NOMO-1 treated with DMSO at 0.1 percent for 48 hours (cell line): ENCODE data around the gene CTNNA1.

Source experiments
- DNase-seq: peaks from one replicate; lab custom pipeline; 2025; ENCODE audit not compliant: unreplicated experiment; lab: John Stamatoyannopoulos, UW

CTNNA1 gene

DNA sequence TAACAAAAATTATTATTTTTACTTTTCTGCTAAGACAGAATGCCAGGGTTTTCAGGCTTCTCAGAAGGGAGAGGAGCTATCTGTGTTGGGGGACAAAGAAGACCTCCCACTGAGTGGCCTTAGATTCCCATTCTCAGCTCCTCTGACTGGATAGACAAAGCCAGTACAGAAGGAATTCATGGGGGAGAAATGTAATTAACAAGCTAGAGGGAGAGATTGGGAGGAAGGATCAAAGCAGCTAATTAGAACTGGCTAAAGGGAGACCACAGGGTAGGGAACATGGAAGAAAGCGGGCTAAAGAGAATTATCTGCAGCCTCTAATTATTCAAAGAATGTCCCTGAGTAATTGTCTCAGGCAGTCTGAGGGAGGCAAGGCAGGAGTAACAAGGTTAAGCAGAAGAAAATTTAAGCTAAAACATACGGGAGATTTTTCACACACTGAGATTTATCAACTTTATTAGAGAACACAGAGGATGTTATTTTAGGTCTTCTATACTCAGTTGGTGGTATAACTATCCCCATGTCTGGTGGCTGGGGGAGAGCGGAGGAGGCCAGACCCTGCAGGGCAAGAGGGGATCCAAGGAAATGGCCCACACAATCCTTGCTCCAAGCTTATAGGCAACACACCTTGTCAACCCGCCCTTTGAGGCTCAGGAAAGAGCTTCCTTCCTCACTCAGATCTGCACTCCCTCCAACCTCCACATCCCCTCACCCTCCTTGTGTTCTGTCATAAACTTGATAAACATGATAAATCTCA is 209.6 kb downstream of the CTNNA1 start:
- no peak for DNase-seq

DNA sequence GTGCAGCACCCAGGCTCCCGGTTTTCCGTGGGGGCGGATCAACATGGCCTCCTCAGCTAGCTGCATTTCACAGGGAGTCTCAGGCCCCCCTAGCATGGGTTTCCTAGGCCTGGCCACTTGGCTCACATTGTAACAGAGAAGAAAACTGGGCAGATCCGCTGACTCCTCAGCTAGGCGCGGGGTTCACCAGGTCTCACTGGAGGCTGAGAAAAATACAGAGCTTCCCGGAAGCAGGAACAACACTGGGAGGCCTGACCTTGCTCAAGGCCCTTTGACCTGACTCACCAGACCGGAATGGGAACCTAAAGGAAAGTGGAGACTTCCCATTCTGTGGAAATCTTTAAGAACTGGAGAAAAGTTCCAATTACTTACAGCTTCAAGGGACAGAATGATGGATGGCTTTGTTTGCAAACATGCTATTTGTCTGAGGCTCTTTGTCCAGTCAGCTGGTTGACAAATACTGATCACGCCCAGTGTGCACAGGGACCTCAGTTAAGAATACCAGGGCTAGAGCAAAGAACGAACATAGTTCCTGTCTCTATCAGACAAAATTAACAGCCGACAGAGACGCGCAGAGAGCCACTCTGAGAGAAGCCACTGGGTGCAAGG is 210.6 kb downstream of the CTNNA1 start:
- DNase-seq = no peak

DNA sequence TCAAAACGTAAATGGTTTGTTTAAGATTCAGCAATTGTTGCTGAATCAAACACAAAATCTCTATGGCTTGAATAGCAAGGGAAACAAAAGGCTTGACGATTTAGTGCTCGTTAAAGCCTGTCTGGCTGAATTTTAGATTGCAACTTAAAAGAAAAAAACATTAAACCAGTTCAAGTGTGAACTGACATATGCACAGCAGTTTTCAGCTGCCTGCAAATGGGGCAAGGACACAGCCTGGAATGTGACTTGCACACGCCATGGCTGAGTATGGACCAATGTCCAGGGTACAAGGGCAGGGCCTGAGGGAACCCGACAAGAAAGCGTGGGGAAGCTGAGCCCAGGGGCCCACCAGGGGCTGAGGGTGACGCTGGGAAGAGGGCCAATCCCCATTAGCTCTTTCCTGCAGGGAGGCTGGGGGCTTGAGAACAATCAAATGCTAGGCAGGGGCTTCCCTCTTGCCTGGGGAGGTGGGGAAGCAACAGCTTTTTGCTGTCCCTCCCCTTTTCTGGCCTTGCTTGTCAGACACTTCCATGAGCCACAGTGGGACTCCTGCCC is 211.5 kb downstream of the CTNNA1 start:
- DNase-seq = no peak

DNA sequence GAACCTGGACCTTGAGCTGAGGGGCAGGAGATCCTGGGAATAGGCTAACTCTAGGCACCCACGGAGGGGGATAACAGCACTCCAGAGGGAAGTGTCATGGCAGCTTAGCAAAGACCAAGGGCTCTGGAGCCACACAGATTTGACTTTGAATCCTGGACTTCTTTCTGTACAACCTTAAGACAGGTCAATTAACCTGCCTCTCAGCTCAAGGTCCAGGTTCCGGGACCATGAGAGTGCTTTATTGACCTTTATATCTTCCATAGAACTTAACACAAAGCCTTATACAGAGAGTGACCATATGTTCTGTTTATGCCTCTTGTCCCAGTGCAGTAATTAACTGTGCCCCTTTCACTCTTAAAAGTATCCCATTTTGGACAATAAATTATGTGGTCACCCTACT is 212.4 kb downstream of the CTNNA1 start:
- DNase-seq = no peak

DNA sequence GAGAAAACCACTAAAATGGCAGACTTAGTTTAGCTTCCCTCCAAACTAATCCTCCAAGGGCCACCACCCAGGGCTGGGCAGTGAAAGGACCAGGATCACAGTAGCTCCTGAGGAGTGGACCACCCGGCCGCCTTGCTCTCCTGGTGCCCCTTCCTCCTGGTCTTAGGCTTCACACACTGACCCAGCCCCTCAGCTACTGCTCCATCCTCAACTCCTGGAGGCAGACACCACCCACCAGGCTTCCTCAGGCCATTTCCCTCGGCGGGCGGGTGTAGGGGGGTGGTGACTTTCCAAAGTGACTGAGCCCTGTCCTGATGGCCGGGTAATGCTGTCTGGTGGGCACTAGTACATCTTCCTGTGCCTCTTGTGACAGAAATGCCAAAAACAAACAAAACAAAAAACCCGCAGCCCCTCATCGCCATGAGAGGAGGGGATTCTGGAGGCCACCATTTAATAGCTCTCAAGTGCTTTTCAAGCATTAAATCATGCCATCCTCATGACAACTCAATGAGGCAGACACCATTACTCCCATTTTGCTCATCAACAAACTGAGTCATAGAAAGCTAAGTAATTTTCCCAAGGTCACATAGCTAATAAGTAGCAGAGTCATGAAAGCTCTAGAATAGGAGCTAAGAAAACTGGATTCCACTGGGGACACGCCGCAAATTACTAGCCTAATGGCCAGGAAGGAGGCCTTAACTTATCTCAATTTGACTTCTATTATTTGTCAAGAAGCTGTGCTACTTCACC is 213.2 kb downstream of the CTNNA1 start:
- no peak for DNase-seq

DNA sequence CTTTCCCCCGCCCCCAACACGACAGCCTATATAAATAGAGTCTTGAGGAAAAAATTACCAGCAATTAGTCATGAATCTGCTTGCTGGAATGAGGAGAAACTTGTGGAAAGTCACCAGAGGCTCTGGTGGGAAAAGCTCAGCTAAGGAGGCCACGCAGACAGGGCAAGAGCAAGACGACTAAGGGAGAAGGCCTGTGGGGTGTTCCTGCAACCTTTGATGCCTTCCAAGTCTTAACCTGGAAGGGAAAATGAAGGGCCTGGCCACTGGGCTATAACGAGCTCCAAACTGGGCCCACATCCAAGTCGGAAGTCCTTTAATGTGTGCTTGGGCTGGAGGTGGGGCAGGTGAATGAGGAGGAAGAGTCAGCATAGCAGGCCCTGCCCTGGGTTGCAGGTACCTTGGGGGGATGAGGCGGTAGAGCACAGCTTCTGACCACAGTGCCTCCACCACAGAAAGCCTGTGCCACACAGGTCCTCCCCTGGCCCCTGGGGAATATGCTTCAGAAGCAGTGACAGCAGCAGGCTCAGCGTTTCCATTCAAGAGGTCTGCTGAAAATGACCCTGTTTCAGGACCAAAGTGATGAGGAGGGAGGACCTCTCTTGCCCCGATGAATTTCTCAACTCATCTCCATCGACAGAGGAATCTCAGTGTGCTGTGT is 214.7 kb downstream of the CTNNA1 start:
- no peak for DNase-seq

DNA sequence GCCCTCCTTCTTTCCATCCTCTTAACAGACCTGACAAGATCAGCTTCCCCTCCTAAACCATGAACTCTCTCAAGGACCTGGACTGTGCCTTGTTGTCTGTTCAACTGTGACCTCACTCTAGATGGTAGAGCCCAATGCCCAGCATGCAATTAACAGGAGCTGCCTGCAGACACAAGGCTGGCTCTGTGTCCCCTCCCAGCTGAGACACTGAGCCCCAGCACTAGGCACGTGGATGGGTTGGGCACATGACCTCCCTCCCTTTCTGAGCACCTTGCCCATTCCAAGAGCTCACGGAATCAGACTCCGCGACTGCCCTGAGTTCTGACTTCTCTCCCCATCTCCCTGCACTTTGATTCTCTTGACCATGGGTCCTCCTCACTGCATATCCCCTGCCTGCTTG is 215.4 kb downstream of the CTNNA1 start:
- no peak for DNase-seq

DNA sequence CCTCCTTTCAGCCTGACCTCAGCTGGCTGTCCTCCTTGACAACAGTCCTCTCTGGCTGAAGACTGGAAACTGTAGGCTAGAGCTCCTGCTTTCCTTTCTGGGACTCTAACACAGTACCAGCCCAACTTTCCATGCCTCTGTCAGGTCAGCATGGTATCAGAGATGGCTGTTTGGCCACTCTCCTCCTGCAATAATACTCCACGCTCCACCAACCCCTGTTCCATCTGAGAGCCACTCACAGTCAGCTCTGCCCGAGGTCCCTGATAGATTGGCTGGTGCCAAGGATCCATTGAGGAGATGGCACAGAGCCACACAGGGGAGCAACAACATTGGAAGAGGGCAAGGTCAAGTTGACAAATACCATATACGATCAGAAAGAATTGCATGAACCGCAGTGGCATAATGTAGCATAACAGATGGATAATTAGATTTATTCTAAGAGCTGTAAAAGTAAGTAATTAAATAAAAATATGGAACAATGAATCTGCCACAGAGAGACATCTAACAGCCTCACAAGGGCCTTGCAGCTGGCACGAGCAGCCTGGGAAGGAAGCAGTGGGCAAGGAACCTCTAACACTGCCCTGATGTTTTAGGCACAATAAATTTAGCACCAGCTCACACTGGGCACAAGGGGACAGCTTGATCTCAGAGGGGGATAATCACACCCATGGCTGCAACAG is 216.2 kb downstream of the CTNNA1 start:
- DNase-seq = no peak

DNA sequence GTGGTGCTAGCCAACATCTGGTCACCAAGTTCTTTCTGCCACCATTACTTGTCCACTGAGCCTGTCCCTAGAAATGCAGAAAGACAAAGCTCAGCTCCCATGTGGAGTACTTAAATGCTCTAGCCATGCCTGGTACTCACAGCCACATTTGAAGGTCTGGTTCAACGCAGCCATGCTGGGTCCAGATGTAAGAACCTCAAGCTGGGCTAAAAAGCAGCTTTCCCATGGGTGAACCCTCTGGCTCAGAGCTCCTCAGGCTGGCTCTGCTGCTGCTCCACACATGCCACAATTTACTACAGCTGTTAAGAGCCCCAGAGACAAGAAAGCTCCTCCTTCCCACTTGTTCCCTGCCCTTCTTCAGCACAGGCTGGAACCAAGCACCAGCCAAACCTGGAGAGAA is 219.0 kb downstream of the CTNNA1 start:
- DNase-seq = no peak

DNA sequence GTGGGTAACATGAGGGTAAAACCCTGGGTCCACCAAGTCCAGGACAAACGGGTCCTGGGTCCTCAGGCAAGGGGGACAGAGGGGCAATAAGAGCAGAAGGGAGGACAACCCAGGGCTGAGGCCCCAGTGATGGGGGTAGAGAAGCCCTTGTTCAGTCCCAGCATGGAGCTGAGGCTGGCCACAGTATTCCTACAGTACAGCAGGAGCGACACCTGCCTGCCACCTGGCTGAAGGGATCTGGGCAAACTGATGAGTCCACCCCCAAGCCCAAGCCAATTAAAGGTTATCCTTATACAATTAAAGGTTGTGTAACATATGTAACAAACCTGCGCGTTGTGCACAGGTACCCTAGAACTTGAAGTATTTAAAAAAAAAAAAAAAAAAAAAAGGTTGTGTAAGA is 219.6 kb downstream of the CTNNA1 start:
- no peak for DNase-seq

DNA sequence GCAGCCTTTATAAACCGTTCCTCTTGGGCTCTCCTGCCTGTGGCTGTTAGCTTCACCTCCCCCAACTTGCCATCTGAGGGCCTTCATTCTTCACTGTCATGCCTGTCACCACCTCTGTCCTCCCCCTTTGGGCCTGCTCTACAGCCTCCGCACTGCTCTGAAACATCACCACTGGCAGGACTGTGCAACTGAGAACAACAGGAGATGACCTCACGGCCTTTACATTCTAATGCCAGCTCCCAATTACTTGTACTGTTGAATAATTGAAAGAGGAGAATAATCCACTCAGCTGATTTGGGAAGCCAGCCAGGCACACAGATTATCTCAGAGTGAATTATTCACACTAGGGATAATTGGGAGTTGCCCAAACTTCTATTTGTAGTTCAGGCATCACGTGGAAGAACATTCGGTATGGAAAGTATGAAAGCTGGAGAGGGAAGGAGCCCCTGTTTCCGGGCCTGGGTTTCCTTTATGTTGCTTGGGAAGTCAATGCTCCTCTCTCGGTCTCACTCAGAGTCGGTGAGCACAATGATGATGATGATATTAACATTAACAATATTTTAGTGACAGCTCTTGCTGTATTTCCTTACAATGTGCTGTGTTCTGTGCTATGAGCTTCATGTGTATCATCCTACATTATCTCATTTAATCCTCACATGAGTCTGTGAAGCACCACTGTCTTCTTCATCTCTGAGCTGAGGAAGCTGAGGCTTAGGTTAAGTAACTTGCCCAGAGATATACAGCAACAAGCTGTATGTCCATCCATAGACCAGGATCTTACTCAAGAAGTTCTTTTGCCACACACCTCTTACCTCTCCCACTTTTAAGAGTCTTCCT is 221.2 kb downstream of the CTNNA1 start:
- DNase-seq = no peak

DNA sequence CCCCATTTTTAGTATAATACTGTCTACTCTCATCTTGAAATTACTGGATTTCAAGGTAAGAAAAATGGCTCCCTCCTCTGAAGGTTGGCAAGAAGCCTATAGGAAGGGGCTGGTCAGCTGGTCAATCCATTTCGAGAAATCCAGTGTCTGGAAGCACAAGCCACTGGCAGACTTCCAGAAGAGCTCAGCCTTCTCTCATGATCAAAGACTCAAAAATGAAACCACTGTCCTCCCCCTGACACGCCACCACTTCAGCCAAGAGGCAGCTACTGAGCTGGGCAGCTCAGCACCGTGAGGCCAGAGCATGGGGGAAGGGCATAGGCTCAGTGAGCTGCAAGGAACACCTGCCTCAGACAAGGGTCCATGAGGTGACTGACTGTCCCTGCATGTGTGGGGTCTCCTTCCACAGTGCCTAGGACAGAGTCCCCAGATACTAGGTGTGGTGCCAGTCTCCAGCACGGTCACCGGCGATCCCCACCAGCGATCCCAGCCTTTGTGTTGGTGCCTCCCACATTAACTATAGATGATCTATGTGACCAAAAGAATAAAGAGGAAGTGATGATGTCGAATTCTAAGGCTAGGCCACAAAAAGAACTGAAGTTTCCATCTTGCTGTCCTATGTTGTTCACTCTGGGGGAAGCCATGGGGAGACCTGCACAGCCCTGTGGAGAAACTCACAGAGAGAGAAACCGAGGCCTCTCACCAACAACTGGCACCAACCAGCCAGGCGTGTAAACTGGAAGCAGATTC is 222.0 kb downstream of the CTNNA1 start:
- DNase-seq = peak; percentile 21

DNA sequence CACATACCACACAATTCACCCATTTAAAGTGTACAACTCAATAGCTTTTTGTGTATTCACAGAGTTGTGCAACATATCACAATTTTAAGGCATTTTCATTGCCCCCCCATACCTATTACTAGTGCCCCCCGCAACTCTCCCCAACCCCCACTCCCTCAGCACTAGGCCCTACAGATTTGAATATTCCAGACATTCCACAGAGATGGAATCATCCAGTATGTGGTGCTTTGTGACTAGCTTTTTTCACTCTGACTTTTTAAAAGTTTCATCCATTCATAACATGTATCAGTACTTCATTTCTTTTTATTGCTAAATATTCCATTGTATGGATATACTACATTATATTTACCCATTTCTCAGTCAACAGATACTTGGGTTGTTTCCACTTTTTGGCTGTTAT is 224.9 kb downstream of the CTNNA1 start:
- DNase-seq = no peak

DNA sequence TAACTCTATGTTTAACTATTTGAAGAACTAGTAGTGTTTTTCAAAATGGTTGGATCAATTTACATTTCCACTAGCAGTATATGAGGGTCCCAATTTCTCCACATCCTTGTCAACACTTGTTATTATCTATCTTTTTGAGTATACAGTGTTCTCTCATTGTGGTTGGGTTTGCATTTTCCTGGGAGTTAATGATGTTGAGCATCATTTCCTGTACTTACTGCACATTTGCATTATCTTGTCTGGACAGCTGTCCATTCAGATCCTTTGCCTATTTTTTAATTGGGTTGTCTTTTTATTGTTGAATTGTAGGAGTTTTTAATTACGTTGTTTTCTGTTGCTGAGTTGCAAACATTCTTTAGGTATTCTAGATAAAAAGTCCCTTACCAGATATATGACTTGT is 225.4 kb downstream of the CTNNA1 start:
- no peak for DNase-seq

DNA sequence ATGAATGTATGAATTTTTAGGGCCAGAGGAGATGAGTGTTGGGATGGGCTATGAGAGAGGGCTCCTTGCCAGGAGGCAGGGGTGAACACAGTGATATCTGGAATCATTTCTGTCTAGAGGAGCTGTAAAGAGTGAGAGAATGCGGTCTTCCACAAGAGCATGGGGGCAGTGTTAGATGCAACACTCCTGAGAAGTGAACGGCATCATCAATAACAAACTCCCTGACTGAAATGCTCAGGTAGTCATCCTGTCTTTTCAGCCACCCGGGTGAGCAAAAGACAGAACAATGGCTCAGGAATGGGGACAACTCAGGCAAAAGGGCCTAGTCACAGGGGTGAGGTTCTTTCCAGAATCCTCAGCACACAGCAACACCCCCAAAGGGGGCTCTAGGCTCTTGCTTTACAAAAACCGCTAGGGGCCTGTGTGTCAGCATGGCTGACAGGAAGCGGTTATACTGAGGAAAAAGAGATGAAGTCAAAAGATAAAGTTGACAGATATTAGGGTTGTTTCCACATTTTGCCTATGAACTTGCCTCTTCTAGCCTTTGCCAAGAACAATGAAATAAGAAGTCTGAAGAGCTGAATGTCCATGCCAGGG is 226.6 kb downstream of the CTNNA1 start:
- DNase-seq = no peak

DNA sequence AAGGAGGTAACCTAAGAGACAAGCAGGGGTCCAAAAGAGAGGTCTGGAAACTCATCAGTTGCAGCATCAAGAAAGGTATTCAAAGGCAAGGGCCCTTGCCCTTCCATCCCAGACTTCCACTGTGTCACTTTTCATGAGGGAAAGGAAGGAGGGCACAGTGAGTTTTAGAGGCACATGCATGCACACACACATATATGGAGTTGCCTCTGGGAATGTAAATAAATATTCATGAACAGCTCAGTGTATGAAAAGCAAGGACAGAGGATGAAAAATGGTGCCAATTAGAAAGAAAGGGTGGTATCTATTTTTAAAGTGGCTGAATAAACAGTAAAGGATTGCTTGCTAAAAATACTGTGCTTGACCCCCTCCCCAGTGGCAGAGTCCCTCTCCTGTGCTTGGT is 227.2 kb downstream of the CTNNA1 start:
- no peak for DNase-seq

DNA sequence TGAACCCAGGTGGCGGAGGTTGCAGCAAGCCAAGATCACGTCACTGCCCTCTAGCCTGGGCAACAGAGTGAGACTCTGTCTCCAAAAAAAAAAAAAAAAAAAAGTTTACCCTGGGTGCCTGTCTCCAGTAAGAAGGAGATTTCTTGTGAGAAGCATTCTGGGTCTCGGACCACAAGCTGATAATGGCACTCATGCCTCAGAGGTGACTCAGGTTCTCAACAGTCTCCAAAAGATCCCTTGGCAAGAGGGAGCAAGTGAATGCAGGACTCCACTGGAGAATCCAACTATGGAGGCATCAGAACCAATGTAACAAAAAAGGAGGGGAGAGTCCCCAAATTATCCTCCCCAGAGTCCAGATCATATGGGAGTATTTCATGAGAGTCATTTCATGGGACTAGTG is 227.9 kb downstream of the CTNNA1 start:
- no peak for DNase-seq

DNA sequence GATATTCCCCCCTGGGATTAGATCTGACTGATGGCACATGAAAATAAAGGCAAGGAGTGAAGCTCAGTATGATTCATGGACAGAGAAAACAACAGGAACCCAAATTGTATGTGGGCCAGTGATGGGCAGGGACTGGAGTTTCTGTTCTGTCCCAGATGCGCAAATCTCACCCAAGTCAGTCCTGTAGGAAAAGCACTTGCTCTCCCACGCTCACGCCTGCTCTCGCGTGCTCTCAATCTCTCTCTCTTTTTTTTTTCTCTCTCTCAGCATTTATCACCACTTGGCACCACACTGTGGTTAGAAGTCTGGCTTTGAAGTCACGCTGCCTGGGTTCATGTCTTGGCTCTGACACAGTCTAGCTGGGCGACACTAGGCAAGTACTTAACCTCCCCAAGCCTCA is 228.4 kb downstream of the CTNNA1 start:
- DNase-seq = no peak

DNA sequence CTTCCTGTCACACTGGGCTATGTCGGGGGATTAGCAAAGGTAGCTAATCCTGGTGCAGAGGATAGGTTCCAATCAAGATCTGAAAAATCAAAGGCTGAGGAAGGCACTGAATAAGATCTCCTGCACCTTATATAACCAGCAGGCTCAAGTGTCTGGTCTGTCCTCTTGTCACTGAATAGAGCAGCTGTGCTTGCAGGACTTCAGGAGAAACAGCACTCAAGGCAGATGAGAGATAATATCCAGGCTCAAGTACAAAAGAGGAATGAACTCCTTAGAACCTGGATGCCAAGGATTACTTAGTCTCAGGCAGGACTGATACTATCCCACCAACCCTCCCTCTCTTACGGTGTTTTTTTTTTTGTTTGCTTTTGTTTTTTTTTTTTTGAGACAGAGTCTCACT is 230.8 kb downstream of the CTNNA1 start:
- no peak for DNase-seq
